Lung (tissue), 12 donors: ENCODE measurements around the gene RSL24D1. TPM values are rescaled to one million over a fixed set of nuclear protein-coding genes. Genes with fewer than 3 reads are reported as not detected.

Experiments
- ATAC-seq: fragments of 200-7000 bp; cut with Tn5 transposase; one replicate; pipeline ENCODE4 v1.9.1; 2020; ENCODE audit warnings: moderate number of reproducible peaks; ENCODE audit not compliant: insufficient read depth, low FRiP score
- DNase-seq, 3 donors: peaks; one replicate each; pipeline ENCODE4 v3.0.0-alpha.2; 2013 to 2017
- H3K27ac ChIP-seq, 2 donors: one replicate each; pipeline ENCODE4 v1.5.1; 2013; ENCODE audit warnings: mild to moderate bottlenecking in 2 of 2, moderate library complexity in 2 of 2, control low read depth in 1 of 2, inconsistent platforms in 1 of 2, low read depth in 1 of 2, low read length in 1 of 2
- H3K27me3 ChIP-seq, 3 donors: one replicate each; pipeline ENCODE4 v1.5.1; 2013; ENCODE audit warnings: low read length in 2 of 3; ENCODE audit not compliant: control insufficient read depth in 3 of 3, insufficient read depth in 3 of 3
- H3K36me3 ChIP-seq, 4 donors: one replicate each; pipeline ENCODE4 v1.5.1; 2013; ENCODE audit warnings: low read length in 4 of 4, mild to moderate bottlenecking in 1 of 4, moderate library complexity in 1 of 4; ENCODE audit not compliant: control insufficient read depth in 4 of 4, insufficient read depth in 4 of 4
- H3K4me1 ChIP-seq, 5 donors: one replicate each; pipeline ENCODE4 v1.5.1; 2013; ENCODE audit warnings: low read length in 5 of 5, mild to moderate bottlenecking in 2 of 5, moderate library complexity in 1 of 5; ENCODE audit not compliant: control insufficient read depth in 5 of 5, insufficient read depth in 5 of 5
- H3K4me3 ChIP-seq: one replicate; pipeline ENCODE4 v1.5.1; 2013; ENCODE audit warnings: mild to moderate bottlenecking, control low read depth, moderate library complexity
- H3K9ac ChIP-seq, 2 donors: one replicate each; pipeline ENCODE4 v1.5.1; 2013; ENCODE audit warnings: low read length in 2 of 2, control low read depth in 1 of 2; ENCODE audit not compliant: insufficient read depth in 1 of 2
- H3K9me3 ChIP-seq, 4 donors: one replicate each; pipeline ENCODE4 v1.5.1; 2013; ENCODE audit warnings: low read length in 3 of 4, mild to moderate bottlenecking in 1 of 4, moderate library complexity in 1 of 4; ENCODE audit not compliant: control insufficient read depth in 4 of 4, insufficient read depth in 3 of 4
- WGBS, 2 donors: extraction: QIAGEN DNeasy Blood & Tissue Kit; methylation state at CpG; one replicate each; pipeline ENCODE4 v1.1.7; 2013; 5-methylcytosine and 5-hydroxymethylcytosine counted together
- polyA plus RNA-seq, 2 donors: library from polyadenylated mRNA; stranded (reverse); fragments of 200-250 nt; gene quantifications; one replicate each; pipeline ENCODE4 v1.2.1, GENCODE V29; 2013
- total RNA-seq, 2 donors: library from RNA; depleted of rRNA in 1 of 2; stranded (reverse); fragments of >200 nt in 1 of 2; gene quantifications; one replicate each; pipeline ENCODE4 v1.2.1, GENCODE V29; 2014 to 2021
- TF ChIP-seq, protein P1 (sequence below): IDR thresholded peaks from 2 replicates; pipeline ENCODE4 v1.5.1; 2012; ENCODE audit warnings: mild to moderate bottlenecking; ENCODE audit errors: control extremely low read depth, extremely low read depth
- donor health status: control.
- donor health status: control.
- donor health status: Bipolar disorder and iron deficiency.
- donor health status: healthy.
- donor health status: DM: yes; HTN: yes; CAD: no.

RSL24D1 gene
- total and polyA plus RNA-seq, 4 donors, result 45.9 to 102 (median 63.9) TPM

GRCh38 chr15:55197362-55197705, 593 bp upstream of the RSL24D1 start:
- Histone ChIP-seq H3K9me3 (no peaks in the 10 kb centered on the region), H3K36me3 (peaks cover 0 to 6% (median under 1%) of the 10 kb centered on the region in 4 donors), H3K9ac (peak overlapping the region; percentile 92 to 98), H3K27me3 (no peaks in the 10 kb centered on the region), H3K4me1 (peaks cover 0 to 26% (median 12%) of the 10 kb centered on the region in 5 donors), H3K27ac (peak overlapping the region; percentile 68 to 93), H3K4me3 (peak overlapping the region; percentile 81)
- no peak for DNase-seq
- ATAC-seq, result no peak
- WGBS, 2 donors, result 0 to 1% methylated on average over 10 of the region's 10 CpGs
- TF ChIP-seq, protein P1, sequence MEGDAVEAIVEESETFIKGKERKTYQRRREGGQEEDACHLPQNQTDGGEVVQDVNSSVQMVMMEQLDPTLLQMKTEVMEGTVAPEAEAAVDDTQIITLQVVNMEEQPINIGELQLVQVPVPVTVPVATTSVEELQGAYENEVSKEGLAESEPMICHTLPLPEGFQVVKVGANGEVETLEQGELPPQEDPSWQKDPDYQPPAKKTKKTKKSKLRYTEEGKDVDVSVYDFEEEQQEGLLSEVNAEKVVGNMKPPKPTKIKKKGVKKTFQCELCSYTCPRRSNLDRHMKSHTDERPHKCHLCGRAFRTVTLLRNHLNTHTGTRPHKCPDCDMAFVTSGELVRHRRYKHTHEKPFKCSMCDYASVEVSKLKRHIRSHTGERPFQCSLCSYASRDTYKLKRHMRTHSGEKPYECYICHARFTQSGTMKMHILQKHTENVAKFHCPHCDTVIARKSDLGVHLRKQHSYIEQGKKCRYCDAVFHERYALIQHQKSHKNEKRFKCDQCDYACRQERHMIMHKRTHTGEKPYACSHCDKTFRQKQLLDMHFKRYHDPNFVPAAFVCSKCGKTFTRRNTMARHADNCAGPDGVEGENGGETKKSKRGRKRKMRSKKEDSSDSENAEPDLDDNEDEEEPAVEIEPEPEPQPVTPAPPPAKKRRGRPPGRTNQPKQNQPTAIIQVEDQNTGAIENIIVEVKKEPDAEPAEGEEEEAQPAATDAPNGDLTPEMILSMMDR, result no peak

GRCh38 chr15:55195996-55196395, 745 bp downstream of the RSL24D1 start:
- Histone ChIP-seq H3K4me1 (peaks cover 0 to 26% (median 12%) of the 10 kb centered on the region in 5 donors), H3K36me3 (peaks cover 4 to 11% (median 7%) of the 10 kb centered on the region in 4 donors), H3K9me3 (no peaks in the 10 kb centered on the region), H3K4me3 (peak overlapping the region; percentile 81), H3K27ac (peak overlapping the region; percentile 81 to 93), H3K9ac (peak overlapping the region; percentile 98 to 99), H3K27me3 (no peaks in the 10 kb centered on the region)
- ATAC-seq, result no peak
- TF ChIP-seq, protein P1, result no peak
- WGBS, 2 donors, result 1 to 2% methylated on average over 9 of the region's 9 CpGs
- DNase-seq, result peak in 1 of 3 donors; percentile 12

DNA sequence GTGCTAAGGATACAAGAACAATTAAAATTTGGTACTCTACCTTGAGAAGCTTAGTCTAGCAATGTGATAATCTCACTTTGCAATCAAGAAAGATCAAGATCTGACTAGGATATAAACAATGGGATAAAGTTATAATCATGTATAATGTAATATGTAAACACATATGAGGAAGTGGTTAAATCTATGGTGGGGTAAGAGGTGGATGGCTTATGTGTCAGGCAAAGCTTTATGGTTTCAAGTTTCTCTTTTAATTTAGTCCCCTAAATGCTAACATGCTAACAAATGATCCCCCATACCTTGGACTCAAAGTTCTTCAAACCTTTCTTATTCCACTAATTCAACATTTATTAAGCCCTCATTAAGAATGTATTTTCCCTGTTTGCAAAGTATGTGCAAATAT, 2.5 kb downstream of the RSL24D1 start:
- ATAC-seq (no peak), DNase-seq (no peak)
- TF ChIP-seq, protein P1, result no peak
- peak overlapping the region in 1 of 2 donors; percentile 7 for H3K9ac ChIP-seq
- no peaks in the 10 kb centered on the region for H3K27me3 ChIP-seq
- H3K27ac ChIP-seq, result no peak overlapping the region
- H3K4me1 ChIP-seq, result peaks cover 0 to 26% (median 12%) of the 10 kb centered on the region in 5 donors
- H3K9me3 ChIP-seq, result no peaks in the 10 kb centered on the region
- peaks cover 7 to 15% (median 12%) of the 10 kb centered on the region in 4 donors for H3K36me3 ChIP-seq
- H3K4me3 ChIP-seq, result no peak overlapping the region

DNA sequence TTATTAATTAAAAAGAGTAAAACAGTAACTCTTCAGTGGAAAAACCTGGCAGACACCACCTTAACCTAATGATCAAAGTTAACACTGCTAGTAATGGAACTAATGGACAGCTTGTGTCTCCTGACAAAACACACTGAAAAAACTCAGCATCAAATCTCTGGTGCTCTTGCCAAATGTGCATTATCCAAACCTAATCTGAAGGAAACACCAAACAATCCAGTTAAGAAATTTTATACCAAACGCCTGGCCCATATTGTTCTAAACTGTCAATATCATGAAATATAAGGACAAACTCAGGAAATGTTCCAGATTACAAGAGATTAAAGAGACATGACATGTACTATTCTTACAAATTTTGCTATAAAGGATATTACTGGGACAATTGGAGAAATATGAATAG, 10.4 kb downstream of the RSL24D1 start:
- Histone ChIP-seq H3K4me3 (no peak overlapping the region), H3K27ac (no peak overlapping the region), H3K9ac (no peak overlapping the region), H3K4me1 (no peaks in the 10 kb centered on the region), H3K9me3 (no peaks in the 10 kb centered on the region), H3K36me3 (peaks cover 6 to 31% (median 11%) of the 10 kb centered on the region in 4 donors), H3K27me3 (no peaks in the 10 kb centered on the region)
- no peak for ATAC-seq
- TF ChIP-seq, protein P1, result no peak
- 56 to 74% methylated on average over 1 of the region's 1 CpG for WGBS, 2 donors
- no peak for DNase-seq
